Stimulated activated CD8-positive, alpha-beta memory T cell treated with anti-CD3 and anti-CD28 coated beads, Interleukin-7, amount 100 ng/mL, for 48 hours (primary cell): ENCODE results near the gene FOXL1.

Experiments
- DNase-seq, 2 donors: peaks; one replicate each; pipeline ENCODE4 v3.0.0-alpha.2; 2020; ENCODE audit warnings: low read depth in 1 of 2; ENCODE audit errors: extremely low read depth in 1 of 2

The FOXL1 gene

GRCh38 chr16:86598607-86599565, 20.5 kb downstream of the FOXL1 start:
- DNase-seq = no peak

GRCh38 chr16:86601356-86601755, 23.0 kb downstream of the FOXL1 start:
- no peak for DNase-seq

GRCh38 chr16:86602521-86602920, 24.2 kb downstream of the FOXL1 start:
- DNase-seq = no peak

- no peak for DNase-seq
Measured at GRCh38 chr16:86604436-86605193, 26.3 kb downstream of the FOXL1 start.

GRCh38 chr16:86605950-86606349, 27.6 kb downstream of the FOXL1 start:
- no peak for DNase-seq

GRCh38 chr16:86608301-86608747, 30.0 kb downstream of the FOXL1 start:
- DNase-seq = no peak

- no peak for DNase-seq
Measured at GRCh38 chr16:86609115-86609514, 30.8 kb downstream of the FOXL1 start.

GRCh38 chr16:86609661-86610060, 31.3 kb downstream of the FOXL1 start:
- DNase-seq = no peak

- no peak for DNase-seq
Measured at GRCh38 chr16:86610779-86611524, 32.6 kb downstream of the FOXL1 start.

GRCh38 chr16:86611525-86611855, 33.1 kb downstream of the FOXL1 start:
- DNase-seq = no peak

GRCh38 chr16:86611941-86612340, 33.6 kb downstream of the FOXL1 start:
- DNase-seq = no peak

- no peak for DNase-seq
Measured at GRCh38 chr16:86614699-86615098, 36.4 kb downstream of the FOXL1 start.

- no peak for DNase-seq
Measured at GRCh38 chr16:86616906-86617305, 38.6 kb downstream of the FOXL1 start.

- DNase-seq = no peak
Measured at GRCh38 chr16:86618431-86619238, 40.3 kb downstream of the FOXL1 start.

GRCh38 chr16:86619239-86619794, 41.0 kb downstream of the FOXL1 start:
- no peak for DNase-seq

- DNase-seq = no peak
Measured at GRCh38 chr16:86620184-86620583, 41.8 kb downstream of the FOXL1 start.

GRCh38 chr16:86621966-86622365, 43.6 kb downstream of the FOXL1 start:
- DNase-seq = no peak

- DNase-seq = no peak
Measured at GRCh38 chr16:86622700-86623615, 44.6 kb downstream of the FOXL1 start.

- no peak for DNase-seq
Measured at GRCh38 chr16:86625029-86625428, 46.7 kb downstream of the FOXL1 start.
